Nephron (organoid): ENCODE measurements around the gene MRPL2.

ENCODE experiments used
- H3K27ac Mint-ChIP-seq, 3 experiments: 2 replicates each; pipeline ENCODE4 v1.8.0; 2020; ENCODE audit warnings: mixed read lengths in 3 of 3, mild to moderate bottlenecking in 2 of 3, moderate library complexity in 1 of 3
- H3K27me3 Mint-ChIP-seq: 2 replicates; pipeline ENCODE4 v1.8.0; 2021; ENCODE audit warnings: low read depth, mild to moderate bottlenecking, moderate library complexity, mixed read lengths
- H3K36me3 Mint-ChIP-seq: 2 replicates; pipeline ENCODE4 v1.8.0; 2020; ENCODE audit warnings: low read depth, mixed read lengths
- H3K4me1 Mint-ChIP-seq: 2 replicates; pipeline ENCODE4 v1.8.0; 2020; ENCODE audit warnings: mixed read lengths
- H3K4me3 Mint-ChIP-seq, 3 experiments: 2 replicates each; pipeline ENCODE4 v1.8.0; 2020; ENCODE audit warnings: mild to moderate bottlenecking in 3 of 3, mixed read lengths in 3 of 3, moderate library complexity in 2 of 3
- H3K9me3 Mint-ChIP-seq: 2 replicates; pipeline ENCODE4 v1.8.0; 2020; ENCODE audit warnings: mixed read lengths
- CTCF ChIP-seq, 3 experiments: fragments of 200-600 bp; sonication (generic); IDR thresholded peaks; one replicate each; pipeline ENCODE4 v1.5.0; 2021; ENCODE audit warnings: antibody characterized with exemption in 3 of 3; ENCODE audit not compliant: unreplicated experiment in 3 of 3

MRPL2 gene

GRCh38 chr6:43013097-43013842, 46.0 kb downstream of the MRPL2 start:
- no peak for TF ChIP-seq CTCF (IDR thresholded peaks at IDR 0.05; ENCODE audit: unreplicated experiment in 3 of 3)
- H3K36me3 Mint-ChIP-seq: peaks cover 42% of the 10 kb centered on the region
- no peaks in the 10 kb centered on the region for H3K9me3 Mint-ChIP-seq
- peak overlapping the region; percentile 94 to 97 (median 94) for H3K4me3 Mint-ChIP-seq
- peak overlapping the region; percentile 82 to 97 (median 89) for H3K27ac Mint-ChIP-seq
- peaks cover 52% of the 10 kb centered on the region for H3K4me1 Mint-ChIP-seq
- H3K27me3 Mint-ChIP-seq: peaks cover 7% of the 10 kb centered on the region

- Mint-ChIP-seq H3K27me3 (peaks cover 7% of the 10 kb centered on the region), H3K27ac (peak overlapping the region in 1 of 3 experiments; percentile 97), H3K9me3 (no peaks in the 10 kb centered on the region), H3K4me3 (peak overlapping the region; percentile 94 to 97 (median 94)), H3K4me1 (peaks cover 44% of the 10 kb centered on the region), H3K36me3 (peaks cover 42% of the 10 kb centered on the region)
- no peak for TF ChIP-seq CTCF (IDR thresholded peaks at IDR 0.05; ENCODE audit: unreplicated experiment in 3 of 3)
These were observed 46.9 kb downstream of the MRPL2 start for GRCh38 chr6:43012364-43012763.

- Mint-ChIP-seq H3K36me3 (peaks cover 44% of the 10 kb centered on the region), H3K4me3 (peak overlapping the region; percentile 94 to 97 (median 94)), H3K4me1 (peaks cover 37% of the 10 kb centered on the region), H3K9me3 (no peaks in the 10 kb centered on the region), H3K27me3 (peaks cover 4% of the 10 kb centered on the region), H3K27ac (no peak overlapping the region)
- TF ChIP-seq CTCF (IDR thresholded peaks at IDR 0.05; ENCODE audit: unreplicated experiment in 3 of 3): no peak
These were observed 48.0 kb downstream of the MRPL2 start for GRCh38 chr6:43011207-43011606.

- Mint-ChIP-seq H3K36me3 (peaks cover 49% of the 10 kb centered on the region), H3K9me3 (no peaks in the 10 kb centered on the region), H3K4me1 (peaks cover 21% of the 10 kb centered on the region), H3K4me3 (peak overlapping the region in 1 of 3 experiments; percentile 47), H3K27ac (no peak overlapping the region), H3K27me3 (peaks cover 4% of the 10 kb centered on the region)
- peak in 2 of 3 experiments; percentile 13 to 28 for TF ChIP-seq CTCF (IDR thresholded peaks at IDR 0.05; ENCODE audit: unreplicated experiment in 3 of 3)
These were observed 50.1 kb downstream of the MRPL2 start for GRCh38 chr6:43009124-43009523.

GRCh38 chr6:43007126-43007525, 52.1 kb downstream of the MRPL2 start:
- H3K27me3 Mint-ChIP-seq: no peaks in the 10 kb centered on the region
- no peak overlapping the region for H3K4me3 Mint-ChIP-seq
- TF ChIP-seq CTCF (IDR thresholded peaks at IDR 0.05; ENCODE audit: unreplicated experiment in 3 of 3): no peak
- H3K27ac Mint-ChIP-seq: no peak overlapping the region
- peaks cover 3% of the 10 kb centered on the region for H3K4me1 Mint-ChIP-seq
- peaks cover 49% of the 10 kb centered on the region for H3K36me3 Mint-ChIP-seq
- no peaks in the 10 kb centered on the region for H3K9me3 Mint-ChIP-seq

GRCh38 chr6:43006251-43006650, 53.0 kb downstream of the MRPL2 start:
- peaks cover 44% of the 10 kb centered on the region for H3K36me3 Mint-ChIP-seq
- no peak for TF ChIP-seq CTCF (IDR thresholded peaks at IDR 0.05; ENCODE audit: unreplicated experiment in 3 of 3)
- no peaks in the 10 kb centered on the region for H3K27me3 Mint-ChIP-seq
- H3K4me1 Mint-ChIP-seq: no peaks in the 10 kb centered on the region
- H3K27ac Mint-ChIP-seq: no peak overlapping the region
- H3K9me3 Mint-ChIP-seq: no peaks in the 10 kb centered on the region
- H3K4me3 Mint-ChIP-seq: no peak overlapping the region
